ENCODE results near the gene DDX54. TPM values are rescaled to one million over a fixed set of nuclear protein-coding genes. Genes with fewer than 3 reads are reported as not detected.
"Not testable (repeated sequence)": the region's sequence is repeated elsewhere in the genome, so short reads cannot be mapped to it uniquely, and the experiment has no call there.

Gene DDX54
- total RNA-seq, 2 donors from 2014 or later: 52.7 TPM

- no peaks in the 10 kb centered on the region for H3K4me1 ChIP-seq
- H3K9me3 ChIP-seq: no peaks in the 10 kb centered on the region
- DNase-seq (no peak), ATAC-seq (no peak)
- 31 to 50% methylated on average over 4 of the region's 4 CpGs for WGBS, 2 donors
- intact Hi-C loops (cut with DNase I): no loop called here
- H3K36me3 ChIP-seq (replicated peaks in 1 of 2; ENCODE audit: insufficient read depth in 1 of 2, low read depth in 2 of 2): no peaks in the 10 kb centered on the region
- H3K27me3 ChIP-seq: no peaks in the 10 kb centered on the region
- no peak overlapping the region for H3K4me3 ChIP-seq
- TF ChIP-seq CTCF (IDR thresholded peaks at IDR 0.05): no peak
- TF ChIP-seq POLR2A (IDR thresholded peaks at IDR 0.05): no peak
- no peak overlapping the region for H3K27ac ChIP-seq
Measured at GRCh38 chr12:113119980-113120669, 65.2 kb downstream of the DDX54 start.

DNA sequence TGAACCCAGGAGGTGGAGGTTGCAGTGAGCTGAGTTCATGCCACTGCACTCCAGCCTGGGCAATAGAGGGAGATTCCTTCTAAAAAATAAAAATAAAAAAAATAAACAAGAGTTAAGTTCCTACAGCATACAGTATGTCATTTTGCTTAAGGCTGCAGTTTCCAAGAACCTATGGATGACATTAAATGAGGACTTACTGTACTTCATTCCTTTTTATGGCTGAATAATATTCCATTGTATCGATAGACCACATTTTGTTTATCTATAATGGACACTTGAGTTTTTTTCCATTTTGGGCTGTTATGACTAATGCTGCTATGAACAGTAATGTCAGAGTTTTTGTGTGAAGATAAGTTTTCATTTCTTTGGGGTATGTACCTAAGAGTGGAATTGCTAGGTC, 67.1 kb downstream of the DDX54 start:
- TF ChIP-seq POLR2A (IDR thresholded peaks at IDR 0.05) (no peak), CTCF (IDR thresholded peaks at IDR 0.05) (no peak)
- Histone ChIP-seq H3K4me3 (no peak overlapping the region), H3K27ac (no peak overlapping the region), H3K4me1 (no peaks in the 10 kb centered on the region), H3K27me3 (no peaks in the 10 kb centered on the region), H3K36me3 (replicated peaks in 1 of 2; ENCODE audit: insufficient read depth in 1 of 2, low read depth in 2 of 2) (no peaks in the 10 kb centered on the region), H3K9me3 (no peaks in the 10 kb centered on the region)
- ATAC-seq (no peak), DNase-seq (no peak)
- intact Hi-C loops (cut with DNase I): no loop called here
- 94 to 96% methylated on average over 1 of the region's 1 CpG for WGBS, 2 donors

DNA sequence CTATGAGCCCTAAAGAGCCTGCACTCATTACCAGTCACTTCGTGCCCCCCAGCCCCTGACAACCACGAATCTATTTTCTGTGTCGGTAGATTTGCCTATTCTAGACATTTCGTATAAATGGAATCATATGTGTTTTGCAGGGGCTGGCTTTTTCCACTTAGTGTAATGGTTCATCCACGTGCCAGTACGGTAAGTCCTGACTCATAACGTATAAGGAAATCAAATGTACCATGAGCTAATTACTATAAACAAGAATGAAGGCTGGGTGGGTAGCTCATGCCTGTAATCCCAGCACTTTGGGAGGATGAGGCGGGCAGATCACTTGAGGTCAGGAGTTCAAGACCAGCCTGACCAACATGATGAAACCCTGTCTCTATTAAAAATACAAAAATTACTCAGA, 67.6 kb downstream of the DDX54 start:
- intact Hi-C loops (cut with DNase I); ATAC-seq; H3K27ac ChIP-seq; H3K4me3 ChIP-seq; H3K36me3 ChIP-seq (replicated peaks in 1 of 2; ENCODE audit: insufficient read depth in 1 of 2, low read depth in 2 of 2); H3K9me3 ChIP-seq; H3K27me3 ChIP-seq; H3K4me1 ChIP-seq; DNase-seq: not testable (repeated sequence)
- 74 to 78% methylated on average over 8 of the region's 8 CpGs for WGBS, 2 donors

- no peaks in the 10 kb centered on the region for H3K27me3 ChIP-seq
- no peak for DNase-seq
- ATAC-seq: no peak
Measured at GRCh38 chr12:113116875-113117274, 68.4 kb downstream of the DDX54 start.

DNA sequence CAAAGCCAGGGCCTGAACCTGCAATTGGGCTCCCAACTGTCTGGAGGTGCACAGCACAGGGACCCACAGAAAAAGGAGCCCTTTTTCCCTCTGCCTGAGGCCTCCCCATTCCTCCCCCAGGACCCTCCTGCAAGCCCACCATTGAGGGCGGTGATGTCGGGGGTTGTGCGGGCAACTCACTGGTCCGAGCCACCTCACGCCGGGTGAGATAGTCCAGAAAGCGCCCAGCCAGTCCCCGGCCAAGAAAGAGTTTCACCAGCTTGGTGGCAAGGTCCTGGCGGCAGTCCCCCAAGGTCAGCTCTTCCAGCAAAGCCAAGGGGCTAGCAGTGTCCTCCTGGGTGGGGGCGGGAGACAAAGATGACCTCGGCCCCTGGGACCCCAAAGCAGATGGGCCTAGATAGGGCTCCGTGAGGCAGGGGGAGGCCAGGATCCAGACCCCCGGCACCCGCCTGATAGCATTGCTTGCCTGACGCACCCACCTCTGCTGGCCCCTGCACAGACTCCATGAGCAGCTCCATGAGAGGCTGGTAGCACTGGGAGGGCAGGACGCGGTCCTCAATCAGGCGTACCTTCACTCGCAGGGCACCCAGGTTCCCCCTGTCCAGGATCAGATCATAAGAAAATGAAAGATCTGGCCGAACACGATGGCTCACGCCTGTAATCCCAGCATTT, 69.7 kb downstream of the DDX54 start:
- no peak for ATAC-seq
- no peaks in the 10 kb centered on the region for H3K36me3 ChIP-seq (replicated peaks in 1 of 2; ENCODE audit: insufficient read depth in 1 of 2, low read depth in 2 of 2)
- no peaks in the 10 kb centered on the region for H3K9me3 ChIP-seq
- no peaks in the 10 kb centered on the region for H3K4me1 ChIP-seq
- TF ChIP-seq CTCF (IDR thresholded peaks at IDR 0.05): no peak
- no peak for TF ChIP-seq POLR2A (IDR thresholded peaks at IDR 0.05)
- no peak for DNase-seq
- 75 to 85% methylated on average over 11 to 13 of the region's 22 CpGs for WGBS, 2 donors
- H3K27me3 ChIP-seq: no peaks in the 10 kb centered on the region
- H3K27ac ChIP-seq: no peak overlapping the region
- intact Hi-C loops (cut with DNase I): no loop called here
- H3K4me3 ChIP-seq: no peak overlapping the region

More at GRCh38 chr12:113116875-113117274, 68.4 kb downstream of the DDX54 start:
- TF ChIP-seq CTCF (IDR thresholded peaks at IDR 0.05) (no peak), POLR2A (IDR thresholded peaks at IDR 0.05) (no peak)
- Histone ChIP-seq H3K4me3 (no peak overlapping the region), H3K4me1 (no peaks in the 10 kb centered on the region), H3K36me3 (replicated peaks in 1 of 2; ENCODE audit: insufficient read depth in 1 of 2, low read depth in 2 of 2) (no peaks in the 10 kb centered on the region), H3K9me3 (no peaks in the 10 kb centered on the region), H3K27ac (no peak overlapping the region)
- intact Hi-C loops (cut with DNase I): no loop called here
- 71 to 82% methylated on average over 6 of the region's 6 CpGs for WGBS, 2 donors

All from body of pancreas (tissue), 4 donors.